Amniotic epithelial cell (primary cell): ENCODE measurements around the gene NPHP4.

Experiments
- DNase-seq: peaks from one replicate; pipeline ENCODE4 v3.0.0-alpha.2; 2010; ENCODE audit warnings: low read depth

The NPHP4 gene

GRCh38 chr1:5971471-5972197, 20.6 kb downstream of the NPHP4 start:
- no peak for DNase-seq

GRCh38 chr1:5970610-5971273, 21.5 kb downstream of the NPHP4 start:
- no peak for DNase-seq

GRCh38 chr1:5969168-5969567, 23.1 kb downstream of the NPHP4 start:
- DNase-seq: no peak

- no peak for DNase-seq
Observed at GRCh38 chr1:5968161-5968736, 24.0 kb downstream of the NPHP4 start.

- no peak for DNase-seq
Observed at GRCh38 chr1:5967351-5968160, 24.7 kb downstream of the NPHP4 start.

- DNase-seq: no peak
Observed at GRCh38 chr1:5966543-5967205, 25.6 kb downstream of the NPHP4 start.

- DNase-seq: no peak
Observed at GRCh38 chr1:5965586-5966131, 26.6 kb downstream of the NPHP4 start.

GRCh38 chr1:5962265-5963105, 29.7 kb downstream of the NPHP4 start:
- no peak for DNase-seq

- no peak for DNase-seq
Observed at GRCh38 chr1:5961601-5962000, 30.6 kb downstream of the NPHP4 start.

- no peak for DNase-seq
Observed at GRCh38 chr1:5960336-5960735, 31.9 kb downstream of the NPHP4 start.

GRCh38 chr1:5959667-5960230, 32.5 kb downstream of the NPHP4 start:
- no peak for DNase-seq

GRCh38 chr1:5959087-5959486, 33.1 kb downstream of the NPHP4 start:
- DNase-seq: no peak

GRCh38 chr1:5956022-5956830, 36.0 kb downstream of the NPHP4 start:
- no peak for DNase-seq

- no peak for DNase-seq
Observed at GRCh38 chr1:5955479-5955977, 36.7 kb downstream of the NPHP4 start.

- DNase-seq: no peak
Observed at GRCh38 chr1:5954964-5955363, 37.3 kb downstream of the NPHP4 start.

GRCh38 chr1:5953386-5953785, 38.8 kb downstream of the NPHP4 start:
- DNase-seq: no peak

GRCh38 chr1:5951846-5952410, 40.3 kb downstream of the NPHP4 start:
- DNase-seq: no peak

GRCh38 chr1:5950994-5951785, 41.0 kb downstream of the NPHP4 start:
- DNase-seq: no peak
